GM18873 (cell line): ENCODE results near the gene CKS1B.

Experiments used
- ATAC-seq: cut with Tn5 transposase; IDR thresholded peaks from one replicate; pipeline ENCODE4 v1.9.1; 2021; ENCODE audit warnings: mild to moderate bottlenecking, moderate library complexity, moderate number of reproducible peaks; ENCODE audit not compliant: unreplicated experiment, low FRiP score

Gene CKS1B

DNA sequence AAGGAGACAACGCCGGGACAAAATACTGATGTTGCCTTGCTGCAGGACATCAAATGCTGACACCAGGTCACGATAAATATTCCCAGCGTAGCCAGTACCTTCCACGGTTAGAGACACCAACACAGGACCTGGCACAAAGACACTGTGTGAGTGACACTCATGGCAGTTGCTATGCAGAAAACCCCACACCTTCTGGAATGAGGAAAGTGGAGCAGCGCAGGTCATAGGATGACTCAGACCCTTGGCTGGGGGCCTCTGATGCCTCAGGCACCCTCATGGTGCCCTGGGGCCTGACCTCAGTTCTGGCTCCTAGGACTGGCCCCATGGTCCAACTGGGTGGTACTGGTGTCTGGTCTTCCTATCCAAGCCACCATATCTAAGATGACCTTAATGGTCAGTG lies 52.1 kb downstream of the CKS1B start:
- ATAC-seq = no peak
